ENCODE results near the gene ASXL2. TPM values are rescaled to one million over a fixed set of nuclear protein-coding genes. Genes with fewer than 3 reads are reported as not detected.
A peak's percentile ranks its signal among the peaks of the same experiment; 100 is the strongest.
"Not testable (repeated sequence)": the region's sequence is repeated elsewhere in the genome, so short reads cannot be mapped to it uniquely, and the experiment has no call there.

The ASXL2 gene
- total RNA-seq, 1 experiment from 2014 or later = 12.1 TPM

- no peak for DNase-seq (ENCODE audit: low spot score)
These were observed 137.4 kb downstream of the ASXL2 start for GRCh38 chr2:25740810-25741381.

- no peak for DNase-seq (ENCODE audit: low spot score)
These were observed 139.6 kb downstream of the ASXL2 start for GRCh38 chr2:25738383-25739343.

- DNase-seq (ENCODE audit: low spot score) = no peak
These were observed 141.3 kb downstream of the ASXL2 start for GRCh38 chr2:25736899-25737515.

GRCh38 chr2:25735835-25736234 lies 142.5 kb downstream of the ASXL2 start:
- no peak for DNase-seq (ENCODE audit: low spot score)

- DNase-seq (ENCODE audit: low spot score) = no peak
These were observed 149.7 kb downstream of the ASXL2 start for GRCh38 chr2:25728559-25728958.

GRCh38 chr2:25726522-25726921 lies 151.8 kb downstream of the ASXL2 start:
- DNase-seq (ENCODE audit: low spot score) = no peak

- no peak for DNase-seq (ENCODE audit: low spot score)
These were observed 152.4 kb downstream of the ASXL2 start for GRCh38 chr2:25725877-25726276.

- DNase-seq (ENCODE audit: low spot score) = no peak
These were observed 153.5 kb downstream of the ASXL2 start for GRCh38 chr2:25724756-25725155.

GRCh38 chr2:25722224-25722623 lies 156.1 kb downstream of the ASXL2 start:
- no peak for DNase-seq (ENCODE audit: low spot score)

- DNase-seq (ENCODE audit: low spot score) = no peak
These were observed 157.7 kb downstream of the ASXL2 start for GRCh38 chr2:25720575-25720974.

GRCh38 chr2:25714740-25715139 lies 163.5 kb downstream of the ASXL2 start:
- DNase-seq (ENCODE audit: low spot score) = peak; percentile 42

GRCh38 chr2:25712455-25712854 lies 165.8 kb downstream of the ASXL2 start:
- DNase-seq (ENCODE audit: low spot score) = no peak

GRCh38 chr2:25711675-25712354 lies 166.5 kb downstream of the ASXL2 start:
- no peak for DNase-seq (ENCODE audit: low spot score)

- no peak for DNase-seq (ENCODE audit: low spot score)
These were observed 167.5 kb downstream of the ASXL2 start for GRCh38 chr2:25710750-25711149.

- DNase-seq (ENCODE audit: low spot score) = no peak
These were observed 168.9 kb downstream of the ASXL2 start for GRCh38 chr2:25709349-25709748.

GRCh38 chr2:25707927-25708590 lies 170.2 kb downstream of the ASXL2 start:
- DNase-seq (ENCODE audit: low spot score) = no peak

GRCh38 chr2:25705575-25705974 lies 172.7 kb downstream of the ASXL2 start:
- DNase-seq (ENCODE audit: low spot score) = not testable (repeated sequence)

GRCh38 chr2:25701801-25702200 lies 176.5 kb downstream of the ASXL2 start:
- no peak for DNase-seq (ENCODE audit: low spot score)

GRCh38 chr2:25700221-25700660 lies 178.0 kb downstream of the ASXL2 start:
- DNase-seq (ENCODE audit: low spot score) = peak; percentile 81

- DNase-seq (ENCODE audit: low spot score) = no peak
These were observed 179.1 kb downstream of the ASXL2 start for GRCh38 chr2:25699216-25699615.

GRCh38 chr2:25698752-25699151 lies 179.5 kb downstream of the ASXL2 start:
- DNase-seq (ENCODE audit: low spot score) = no peak

All from HT-29 (cell line).